ENCODE results near the gene SLC4A7. TPM values are rescaled to one million over a fixed set of nuclear protein-coding genes. Genes with fewer than 3 reads are reported as not detected.

SLC4A7 gene
- total RNA-seq, 4 donors from 2014 or later, result 7.5 to 19.8 (median 12.8) TPM

- Histone ChIP-seq H3K27me3 (no peaks in the 10 kb centered on the region), H3K9me3 (no peaks in the 10 kb centered on the region), H3K27ac (peak overlapping the region; percentile 75 to 83 (median 80)), H3K4me3 (peak overlapping the region; percentile 4 to 38 (median 32)), H3K36me3 (no peaks in the 10 kb centered on the region), H3K4me1 (peaks cover 20 to 24% of the 10 kb centered on the region in 2 donors)
- ATAC-seq (peak; percentile 44 to 51), DNase-seq (no peak)
- no peak for TF ChIP-seq CTCF (IDR thresholded peaks at IDR 0.05 in 4 of 5, conservative IDR thresholded peaks at IDR 0.05 in 1 of 5)
- no peak for TF ChIP-seq POLR2A (IDR thresholded peaks at IDR 0.05)
- in situ Hi-C loops (cut with MboI; ENCODE audit: low sequenced_read_pairs in 4 of 4), result no loop called here
- intact Hi-C loops (cut with DNase I; ENCODE audit: low total_unique reads), result loop anchor here (2.0 kb wide), 1 partner anchor 19 kb away; no protein-coding TSS in a partner anchor
Observed at GRCh38 chr3:27345493-27345892, 138.7 kb downstream of the SLC4A7 start.

- peaks cover 18 to 24% of the 10 kb centered on the region in 2 donors for H3K4me1 ChIP-seq
- intact Hi-C loops (cut with DNase I; ENCODE audit: low total_unique reads), result loop anchor here (2.0 kb wide), 1 partner anchor 18 kb away; no protein-coding TSS in a partner anchor
- in situ Hi-C loops (cut with MboI; ENCODE audit: low sequenced_read_pairs in 4 of 4), result no loop called here
- H3K27ac ChIP-seq, result peak overlapping the region; percentile 75 to 83 (median 80)
- H3K27me3 ChIP-seq, result no peaks in the 10 kb centered on the region
- TF ChIP-seq CTCF (IDR thresholded peaks at IDR 0.05 in 4 of 5, conservative IDR thresholded peaks at IDR 0.05 in 1 of 5) (no peak), POLR2A (IDR thresholded peaks at IDR 0.05) (no peak)
- ATAC-seq (peak; percentile 71 to 82), DNase-seq (no peak)
- H3K4me3 ChIP-seq, result peak overlapping the region in 2 of 4 donors; percentile 27 to 38
- H3K36me3 ChIP-seq, result no peaks in the 10 kb centered on the region
- no peaks in the 10 kb centered on the region for H3K9me3 ChIP-seq
Observed at GRCh38 chr3:27345045-27345444, 139.1 kb downstream of the SLC4A7 start.

- H3K4me3 ChIP-seq, result no peak overlapping the region
- in situ Hi-C loops (cut with MboI; ENCODE audit: low sequenced_read_pairs in 4 of 4) (no loop called here), intact Hi-C loops (cut with DNase I; ENCODE audit: low total_unique reads) (loop anchor here (2.0 kb wide), 1 partner anchor 17 kb away; no protein-coding TSS in a partner anchor)
- ATAC-seq (no peak), DNase-seq (no peak)
- peaks cover 16 to 18% of the 10 kb centered on the region in 2 donors for H3K4me1 ChIP-seq
- no peaks in the 10 kb centered on the region for H3K27me3 ChIP-seq
- H3K27ac ChIP-seq, result peak overlapping the region; percentile 75 to 83 (median 80)
- no peaks in the 10 kb centered on the region for H3K36me3 ChIP-seq
- TF ChIP-seq CTCF (IDR thresholded peaks at IDR 0.05 in 4 of 5, conservative IDR thresholded peaks at IDR 0.05 in 1 of 5) (no peak), POLR2A (IDR thresholded peaks at IDR 0.05) (no peak)
- no peaks in the 10 kb centered on the region for H3K9me3 ChIP-seq
Observed at GRCh38 chr3:27344192-27344591, 140.0 kb downstream of the SLC4A7 start.

GRCh38 chr3:27342267-27342666, 141.9 kb downstream of the SLC4A7 start:
- Histone ChIP-seq H3K27ac (peak overlapping the region in 3 of 4 donors; percentile 12 to 75 (median 33)), H3K9me3 (no peaks in the 10 kb centered on the region), H3K36me3 (no peaks in the 10 kb centered on the region), H3K4me1 (peaks cover 16 to 18% of the 10 kb centered on the region in 2 donors), H3K4me3 (no peak overlapping the region), H3K27me3 (no peaks in the 10 kb centered on the region)
- in situ Hi-C loops (cut with MboI; ENCODE audit: low sequenced_read_pairs in 4 of 4), result no loop called here
- DNase-seq, result no peak
- intact Hi-C loops (cut with DNase I; ENCODE audit: low total_unique reads), result no loop called here
- ATAC-seq, result no peak
- no peak for TF ChIP-seq POLR2A (IDR thresholded peaks at IDR 0.05)
- TF ChIP-seq CTCF (IDR thresholded peaks at IDR 0.05 in 4 of 5, conservative IDR thresholded peaks at IDR 0.05 in 1 of 5), result no peak

- no peak overlapping the region for H3K4me3 ChIP-seq
- no peak for DNase-seq
- no peaks in the 10 kb centered on the region for H3K36me3 ChIP-seq
- H3K27me3 ChIP-seq, result no peaks in the 10 kb centered on the region
- no peaks in the 10 kb centered on the region for H3K9me3 ChIP-seq
- peak overlapping the region; percentile 18 to 75 (median 34) for H3K27ac ChIP-seq
- ATAC-seq, result no peak
- intact Hi-C loops (cut with DNase I; ENCODE audit: low total_unique reads), result no loop called here
- TF ChIP-seq POLR2A (IDR thresholded peaks at IDR 0.05), result no peak
- in situ Hi-C loops (cut with MboI; ENCODE audit: low sequenced_read_pairs in 4 of 4), result no loop called here
- peaks cover 9 to 18% of the 10 kb centered on the region in 2 donors for H3K4me1 ChIP-seq
Observed at GRCh38 chr3:27340534-27340933, 143.7 kb downstream of the SLC4A7 start.

Measured in gastrocnemius medialis (tissue), 4 donors.